CD4-positive, alpha-beta T cell (primary cell): Measurements from ENCODE around the gene CRTAC1. TPM values are rescaled to one million over a fixed set of nuclear protein-coding genes. Genes with fewer than 3 reads are reported as not detected.

Experiments used
- ATAC-seq: fragments of 200-7000 bp; cut with Tn5 transposase; one replicate; pipeline ENCODE4 v1.10.0; 2022; ENCODE audit warnings: mild to moderate bottlenecking; ENCODE audit not compliant: poor library complexity
- CTCF ChIA-PET: fragments of 350-600 bp; sonication (Branson Sonifier 250); formaldehyde crosslinking; loops from one replicate; lab custom pipeline; 2021; ENCODE audit warnings: antibody characterized with exemption, inconsistent platforms; lab: Charles Lee
- POLR2A ChIA-PET: fragments of 350-600 bp; sonication (Branson Sonifier 250); formaldehyde crosslinking; loops from one replicate; lab custom pipeline; 2021; ENCODE audit warnings: antibody characterized with exemption, inconsistent platforms; lab: Charles Lee
- DNase-seq, 14 experiments: peaks; one replicate each; pipeline ENCODE4 v3.0.0-alpha.2; 2013 to 2020; ENCODE audit warnings: mixed read lengths in 2 of 14
- H3K27ac ChIP-seq, 2 donors: one replicate each; pipeline versions ENCODE4 v1.5.1 to v1.7.0; 2013; ENCODE audit warnings: low read length in 2 of 2, low read depth in 1 of 2, mild to moderate bottlenecking in 1 of 2
- H3K27me3 ChIP-seq, 2 experiments: 1 replicate in 1 of 2; 2 replicates in 1 of 2; pipeline versions ENCODE4 v1.6.1 to v1.7.0; 2013; ENCODE audit warnings: low read length in 2 of 2, control low read depth in 1 of 2, mild to moderate bottlenecking in 1 of 2, moderate library complexity in 1 of 2; ENCODE audit not compliant: insufficient read depth in 2 of 2, control insufficient read depth in 1 of 2
- H3K36me3 ChIP-seq: one replicate; pipeline ENCODE4 v1.6.1; 2013; ENCODE audit warnings: low read length, control low read depth; ENCODE audit not compliant: insufficient read depth
- H3K4me1 ChIP-seq: one replicate; pipeline ENCODE4 v1.6.1; 2013; ENCODE audit warnings: low read length, control low read depth; ENCODE audit not compliant: insufficient read depth
- H3K4me3 ChIP-seq: one replicate; pipeline ENCODE4 v1.5.1; 2013; ENCODE audit warnings: mild to moderate bottlenecking, low read length, moderate library complexity
- H3K9me3 ChIP-seq, 2 experiments: 1 replicate in 1 of 2; 2 replicates in 1 of 2; pipeline versions ENCODE4 v1.6.1 to v1.7.0; 2013; ENCODE audit warnings: low read length in 2 of 2, mild to moderate bottlenecking in 2 of 2, control low read depth in 1 of 2, moderate library complexity in 1 of 2; ENCODE audit not compliant: control insufficient read depth in 1 of 2, insufficient read depth in 1 of 2
- H3K27ac Mint-ChIP-seq: one replicate; pipeline ENCODE4 v1.8.0; 2020; ENCODE audit warnings: mixed read lengths
- H3K27me3 Mint-ChIP-seq: one replicate; pipeline ENCODE4 v1.8.0; 2021; ENCODE audit warnings: mixed read lengths
- H3K36me3 Mint-ChIP-seq: one replicate; pipeline ENCODE4 v1.8.0; 2021; ENCODE audit warnings: low read depth, mixed read lengths
- H3K4me1 Mint-ChIP-seq: one replicate; pipeline ENCODE4 v1.8.0; 2021; ENCODE audit warnings: low read depth, mixed read lengths
- H3K4me3 Mint-ChIP-seq: one replicate; pipeline ENCODE4 v1.8.0; 2020; ENCODE audit warnings: mild to moderate bottlenecking, mixed read lengths
- H3K9me3 Mint-ChIP-seq: one replicate; pipeline ENCODE4 v1.8.0; 2020; ENCODE audit warnings: mixed read lengths
- CTCF ChIP-seq: fragments of 200-600 bp; IDR thresholded peaks from one replicate; pipeline ENCODE4 v1.8.0; 2022; ENCODE audit warnings: antibody characterized with exemption, mild to moderate bottlenecking
- intact Hi-C, 2 experiments: fragments of 100-400 bp; cut with DNase I in 1 of 2; cut with micrococcal nuclease in 1 of 2; formaldehyde crosslinking; loops; one replicate each; pipeline versions ENCODE4 v1.15.1 to v1.9.0; 2023 to 2025; cut with DNase I, micrococcal nuclease
- total RNA-seq, 174 experiments: library from RNA in 2 of 174; stranded (reverse) in 2 of 174; gene quantifications; one replicate each; pipeline ENCODE4 v1.2.3 and lab custom pipeline; 2021 to 2026

CRTAC1 gene
- total RNA-seq, 2 experiments from 2014 or later: not detected

GRCh38 chr10:98076086-98076485 is 45.7 kb upstream of the CRTAC1 start:
- Histone ChIP-seq H3K9me3 (no peaks in the 10 kb centered on the region), H3K4me1 (no peaks in the 10 kb centered on the region), H3K27ac (no peak overlapping the region), H3K36me3 (no peaks in the 10 kb centered on the region), H3K27me3 (peaks cover 0 to 10% of the 10 kb centered on the region in 2 experiments), H3K4me3 (no peak overlapping the region)
- no peak overlapping the region for H3K27ac Mint-ChIP-seq
- ATAC-seq (no peak), DNase-seq (no peak)
- H3K4me3 Mint-ChIP-seq: no peak overlapping the region
- ChIA-PET POLR2A (no interaction called here), CTCF (no interaction called here)
- H3K27me3 Mint-ChIP-seq: peaks cover 31% of the 10 kb centered on the region
- no peaks in the 10 kb centered on the region for H3K36me3 Mint-ChIP-seq
- H3K4me1 Mint-ChIP-seq: no peaks in the 10 kb centered on the region
- TF ChIP-seq CTCF: no peak
- H3K9me3 Mint-ChIP-seq: no peaks in the 10 kb centered on the region
- intact Hi-C loops: no loop called here

- Histone ChIP-seq H3K27me3 (peaks cover 0 to 10% of the 10 kb centered on the region in 2 experiments), H3K27ac (no peak overlapping the region), H3K36me3 (no peaks in the 10 kb centered on the region), H3K4me1 (no peaks in the 10 kb centered on the region), H3K9me3 (no peaks in the 10 kb centered on the region), H3K4me3 (no peak overlapping the region)
- no peak for TF ChIP-seq CTCF
- intact Hi-C loops: no loop called here
- DNase-seq (no peak), ATAC-seq (no peak)
- no peak overlapping the region for H3K27ac Mint-ChIP-seq
- H3K4me1 Mint-ChIP-seq: no peaks in the 10 kb centered on the region
- CTCF ChIA-PET: no interaction called here
- peaks cover 40% of the 10 kb centered on the region for H3K27me3 Mint-ChIP-seq
- H3K36me3 Mint-ChIP-seq: no peaks in the 10 kb centered on the region
- H3K4me3 Mint-ChIP-seq: no peak overlapping the region
- no peaks in the 10 kb centered on the region for H3K9me3 Mint-ChIP-seq
- POLR2A ChIA-PET: no interaction called here
Measured at GRCh38 chr10:98074315-98074911, 44.0 kb upstream of the CRTAC1 start.

GRCh38 chr10:98067165-98067564 is 36.7 kb upstream of the CRTAC1 start:
- peaks cover 80% of the 10 kb centered on the region for H3K27me3 Mint-ChIP-seq
- no peak for DNase-seq
- intact Hi-C loops: no loop called here
- no peaks in the 10 kb centered on the region for H3K9me3 Mint-ChIP-seq
- Histone ChIP-seq H3K4me1 (no peaks in the 10 kb centered on the region), H3K4me3 (no peak overlapping the region), H3K27ac (no peak overlapping the region), H3K9me3 (no peaks in the 10 kb centered on the region), H3K27me3 (peaks cover 12 to 13% of the 10 kb centered on the region in 2 experiments), H3K36me3 (no peaks in the 10 kb centered on the region)
- H3K4me1 Mint-ChIP-seq: no peaks in the 10 kb centered on the region
- CTCF ChIA-PET: no interaction called here
- POLR2A ChIA-PET: no interaction called here
- no peaks in the 10 kb centered on the region for H3K36me3 Mint-ChIP-seq
- no peak overlapping the region for H3K27ac Mint-ChIP-seq
- no peak for ATAC-seq
- H3K4me3 Mint-ChIP-seq: no peak overlapping the region
- TF ChIP-seq CTCF: no peak
